ENCODE results near the gene HPD.

- no peak for TF ChIP-seq CTCF (IDR thresholded peaks at IDR 0.05)
- no peak for TF ChIP-seq POLR2A (IDR thresholded peaks at IDR 0.05)
These were observed 34.9 kb downstream of the HPD start for GRCh38 chr12:121823727-121824115.
